A549 (cell line): Measurements from ENCODE around the gene SPATS2. TPM values are rescaled to one million over a fixed set of nuclear protein-coding genes. Genes with fewer than 3 reads are reported as not detected.
A peak's percentile ranks its signal among the peaks of the same experiment; 100 is the strongest.

ENCODE experiments used
- ATAC-seq, 2 experiments: fragments of 200-7000 bp in 1 of 2; fragments of >200 bp in 1 of 2; cut with Nextera tagmentation in 1 of 2; cut with Tn5 transposase in 1 of 2; 3 replicates each; pipeline versions ENCODE4 v1.8.0 to v1.9.1; 2018 to 2020; ENCODE audit warnings: mild to moderate bottlenecking in 1 of 2, moderate library complexity in 1 of 2
- CTCF ChIA-PET: fragments of 300-600 bp; sonication (Branson Sonifier 250); formaldehyde crosslinking; extraction: SDS; loops from one replicate; lab custom pipeline; 2021; ENCODE audit warnings: antibody characterized with exemption, inconsistent platforms; lab: Yijun Ruan, JAX
- POLR2A ChIA-PET: fragments of 350-600 bp; formaldehyde crosslinking; extraction: SDS; loops from one replicate; lab custom pipeline; 2021; ENCODE audit warnings: antibody characterized with exemption, inconsistent platforms; lab: Yijun Ruan, JAX
- DNase-seq, 2 experiments: peaks; one replicate each; pipeline versions ENCODE4 v3.0.0 to v3.0.0-alpha.2; 2011 to 2016; ENCODE audit warnings: low read depth in 1 of 2, low spot score in 1 of 2
- FAIRE-seq: peaks from 2 replicates; lab custom pipeline; 2011; peaks lifted over from hg19 to GRCh38; lab: Jason Lieb, UNC
- H3K27ac ChIP-seq, 2 experiments: fragments of >200 bp; sonication (Bioruptor Twin); formaldehyde crosslinking; 3 replicates each; pipeline ENCODE4 v1.5.1; 2016 to 2017
- H3K4me1 ChIP-seq: fragments of >200 bp; sonication (Bioruptor Twin); formaldehyde crosslinking; 3 replicates; pipeline ENCODE4 v1.6.1; 2016
- H3K4me2 ChIP-seq: fragments of >200 bp; sonication (Bioruptor Twin); formaldehyde crosslinking; 3 replicates; pipeline ENCODE4 v1.6.1; 2016
- H3K4me3 ChIP-seq: fragments of >200 bp; sonication (Bioruptor Twin); formaldehyde crosslinking; 3 replicates; pipeline ENCODE4 v1.5.1; 2016
- H3K9me3 ChIP-seq: fragments of >200 bp; sonication (Bioruptor Twin); formaldehyde crosslinking; 3 replicates; pipeline ENCODE4 v1.6.1; 2016
- EHF ChIP-seq: fragments of 250-450 bp; sonication (Bioruptor Pico); IDR thresholded peaks from 2 replicates; pipeline ENCODE4 v1.5.0; 2020; ENCODE audit warnings: mild to moderate bottlenecking
- EP300 ChIP-seq, 2 experiments: fragments of >200 bp; sonication (Bioruptor Twin); formaldehyde crosslinking; IDR thresholded peaks; 2 replicates in 1 of 2; 3 replicates in 1 of 2; pipeline ENCODE4 v1.6.1; 2016 to 2017
- GATA3 ChIP-seq: IDR thresholded peaks from 2 replicates; pipeline ENCODE4 v1.6.1; 2012; ENCODE audit warnings: borderline replicate concordance
- HDAC2 ChIP-seq: fragments of 200-600 bp; sonication (generic); IDR thresholded peaks from 2 replicates; pipeline ENCODE4 v1.6.1; 2016
- HOXB13 ChIP-seq: fragments of 250-450 bp; sonication (Bioruptor Pico); IDR thresholded peaks from 2 replicates; pipeline ENCODE4 v1.5.0; 2020; ENCODE audit warnings: low read depth, mild to moderate bottlenecking, moderate library complexity
- HOXB5 ChIP-seq: fragments of 250-450 bp; sonication (Bioruptor Pico); IDR thresholded peaks from 2 replicates; pipeline ENCODE4 v1.5.0; 2020; ENCODE audit warnings: mild to moderate bottlenecking, moderate library complexity
- JUN ChIP-seq, 2 experiments: fragments of >200 bp; sonication (Bioruptor Twin); formaldehyde crosslinking; IDR thresholded peaks; 2 replicates in 1 of 2; 3 replicates in 1 of 2; pipeline ENCODE4 v1.6.1; 2016 to 2017
- JUNB ChIP-seq: fragments of >200 bp; sonication (Bioruptor Twin); formaldehyde crosslinking; IDR thresholded peaks from 2 replicates; pipeline ENCODE4 v1.6.1; 2016
- KDM1A ChIP-seq: fragments of 200-600 bp; sonication (generic); IDR thresholded peaks from 2 replicates; pipeline ENCODE4 v1.6.1; 2016; ENCODE audit warnings: low read depth, mild to moderate bottlenecking
- MYC ChIP-seq: IDR thresholded peaks from 2 replicates; pipeline ENCODE4 v1.6.1; 2012; ENCODE audit warnings: mild to moderate bottlenecking, inconsistent platforms, low read length, improper control_type of control experiment, borderline replicate concordance
- NFE2L2 ChIP-seq: fragments of 150-350 bp; conservative IDR thresholded peaks from 2 replicates; pipeline ENCODE4 v1.6.1; 2014; ENCODE audit warnings: low read length
- NR3C1 ChIP-seq: fragments of >200 bp; sonication (Bioruptor Twin); formaldehyde crosslinking; IDR thresholded peaks from 3 replicates; pipeline ENCODE4 v1.6.1; 2017
- POLR2A ChIP-seq: IDR thresholded peaks from 2 replicates; pipeline ENCODE4 v1.6.1; 2012; ENCODE audit warnings: mild to moderate bottlenecking, low read length
- SMC3 ChIP-seq: fragments of >200 bp; sonication (Bioruptor Twin); formaldehyde crosslinking; IDR thresholded peaks from 3 replicates; pipeline ENCODE4 v1.6.1; 2018; ENCODE audit warnings: inconsistent platforms
- ZFP36 ChIP-seq: fragments of 450-650 bp; IDR thresholded peaks from 2 replicates; pipeline ENCODE4 v1.6.1; 2014; ENCODE audit warnings: borderline replicate concordance; ENCODE audit not compliant: partially characterized antibody
- ZNF302 ChIP-seq: fragments of 250-450 bp; sonication (Bioruptor Pico); IDR thresholded peaks from 2 replicates; pipeline ENCODE4 v1.9.0; 2021; ENCODE audit warnings: inconsistent platforms, mild to moderate bottlenecking, moderate library complexity
- ZSCAN20 ChIP-seq: fragments of 250-450 bp; sonication (Bioruptor Pico); IDR thresholded peaks from 2 replicates; pipeline ENCODE4 v1.8.0; 2022; ENCODE audit warnings: mild to moderate bottlenecking, moderate library complexity
- WGBS: methylation state at CpG from one replicate; pipeline ENCODE4 v1.1.6; 2017; ENCODE audit errors: missing lambda C conversion rate; 5-methylcytosine and 5-hydroxymethylcytosine counted together
- polyA plus RNA-seq, 4 experiments: library from polyadenylated mRNA; depleted of rRNA in 3 of 4; stranded (reverse); fragments of >200 nt; fragmentation: RNase III in 1 of 4; extraction: RNeasy Plus Mini Kit Qiagen cat#74134 plus additional on column Dnase treatment in 1 of 4; gene quantifications; 2 replicates in 3 of 4; 3 replicates in 1 of 4; pipeline ENCODE4 v1.2.3, GENCODE V29; 2011 to 2017
- TF ChIP-seq, protein P1 (sequence below): fragments of >200 bp; sonication (Bioruptor Twin); formaldehyde crosslinking; IDR thresholded peaks from 3 replicates; pipeline ENCODE4 v1.6.1; 2016

The SPATS2 gene
- polyA plus RNA-seq, 2 of the 4 experiments (the other 2 are of a cell fraction): 37.7 to 154 TPM

DNA sequence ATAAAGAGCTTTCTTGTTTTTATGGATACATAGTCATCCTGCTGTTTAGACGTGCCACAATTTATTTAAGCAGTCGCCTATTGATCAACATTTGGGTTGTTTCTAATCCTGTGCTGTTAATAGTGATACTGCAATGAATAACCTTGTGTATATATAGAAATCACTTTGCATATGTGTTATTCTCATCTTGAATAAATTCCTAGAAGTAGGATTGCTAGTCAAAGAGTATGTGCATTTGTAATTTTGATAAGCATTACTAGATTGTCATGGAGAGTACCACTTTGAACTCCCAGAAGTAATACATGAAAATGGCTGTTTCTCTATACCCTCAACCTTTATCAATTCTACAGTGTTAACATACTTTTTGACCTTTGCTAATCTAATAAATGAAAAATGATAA, 126.6 kb downstream of the SPATS2 start:
- H3K4me2 ChIP-seq: no peak overlapping the region
- peaks cover 60% of the 10 kb centered on the region for H3K4me1 ChIP-seq
- CTCF ChIA-PET: interaction anchor here (0.7 to 1.7 kb wide), 3 partner anchors 10 to 21 kb away, joined by 3 to 5 read pairs (median 5); no protein-coding TSS in a partner anchor
- no peak overlapping the region for H3K27ac ChIP-seq
- 88% methylated on average over 2 of the region's 2 CpGs for WGBS
- POLR2A ChIA-PET: interaction anchor here (1.6 kb wide), 1 partner anchor 127 kb away, joined by 3 read pairs; the partner anchor contains the start of gene SPATS2
- TF ChIP-seq HDAC2 (no peak), ZNF302 (CRISPR knock-in tag) (no peak), ZSCAN20 (CRISPR knock-in tag) (no peak), MYC (no peak), GATA3 (no peak), HOXB5 (no peak), SMC3 (no peak), JUN (IDR thresholded peaks at IDR 0.05) (no peak), ZFP36 (no peak), NFE2L2 (no peak), KDM1A (no peak), HOXB13 (CRISPR knock-in tag) (no peak), POLR2A (no peak)
- FAIRE-seq (no peak), ATAC-seq (no peak), DNase-seq (no peak)
- no peak overlapping the region for H3K4me3 ChIP-seq
- no peaks in the 10 kb centered on the region for H3K9me3 ChIP-seq

DNA sequence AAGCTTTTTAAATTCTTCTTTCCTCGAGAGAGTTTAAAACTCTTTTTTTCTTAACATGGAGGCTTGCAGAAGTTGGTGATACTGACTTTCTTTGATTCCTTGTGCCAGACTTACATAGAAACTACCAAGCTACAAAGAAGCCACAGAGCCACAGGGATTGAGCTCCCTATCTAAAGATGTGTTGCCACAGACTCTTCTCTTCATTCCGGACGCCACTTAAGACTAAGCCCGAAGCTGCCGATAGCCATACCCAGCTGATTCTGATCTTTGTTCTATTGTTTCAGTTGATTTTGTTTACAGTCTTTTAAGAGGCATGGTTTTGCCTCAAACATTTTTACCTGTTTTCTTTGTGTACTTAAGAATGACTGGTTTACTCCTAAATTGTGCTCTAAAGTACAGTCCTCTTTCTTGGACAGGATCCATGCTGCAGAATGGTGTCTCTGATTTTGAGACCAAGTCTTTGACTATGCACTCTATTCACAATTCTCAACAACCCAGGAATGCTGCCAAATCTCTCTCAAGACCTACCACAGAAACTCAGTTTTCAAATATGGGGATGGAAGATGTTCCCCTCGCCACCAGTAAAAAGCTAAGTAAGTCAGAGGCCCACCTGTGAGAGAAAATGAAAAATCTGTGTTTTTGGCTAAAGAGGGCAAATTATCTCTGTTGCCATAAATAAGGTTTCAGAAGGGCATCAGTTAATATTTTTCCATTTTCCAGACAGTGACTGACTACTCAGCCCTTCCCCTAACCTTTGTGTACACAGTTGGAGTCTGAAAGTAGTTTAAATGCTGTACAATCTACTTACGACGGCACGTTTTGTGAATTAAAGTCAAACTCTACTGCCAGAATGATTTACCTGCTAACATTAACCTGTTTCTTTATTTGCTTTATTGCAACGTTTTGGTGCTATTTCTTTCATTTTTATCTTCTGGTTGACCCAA, 129.4 kb downstream of the SPATS2 start:
- ChIA-PET POLR2A (interaction anchor here (2.5 kb wide), 1 partner anchor 130 kb away, joined by 16 read pairs; the partner anchor contains the start of gene SPATS2), CTCF (interaction anchor here (0.6 to 4.2 kb wide), 13 partner anchors 9 to 271 kb away, joined by 3 to 19 read pairs (median 6); partner anchors contain the start of gene DNAJC22)

DNA sequence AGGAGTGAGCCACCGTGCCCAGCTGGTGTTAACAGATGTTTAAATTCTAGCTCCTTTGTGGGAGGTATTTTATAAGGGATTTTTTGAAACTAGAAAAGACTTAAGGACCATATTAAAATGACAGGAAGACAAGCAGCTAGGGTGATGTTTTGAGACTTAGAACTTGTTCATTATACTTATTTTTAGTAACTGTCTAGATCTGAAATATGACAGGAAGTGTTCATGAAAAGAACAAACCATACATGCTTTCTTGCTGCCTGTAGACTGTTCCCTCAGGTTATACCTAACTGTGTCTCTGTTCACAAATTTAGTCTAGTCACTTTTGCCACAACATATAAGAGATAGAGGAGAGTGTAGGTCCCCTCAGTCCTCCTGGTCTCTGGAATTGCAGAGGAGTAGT, 134.6 kb downstream of the SPATS2 start:
- no peak for FAIRE-seq
- Histone ChIP-seq H3K4me2 (no peak overlapping the region), H3K4me3 (no peak overlapping the region), H3K9me3 (no peaks in the 10 kb centered on the region), H3K4me1 (peaks cover 61% of the 10 kb centered on the region), H3K27ac (peak overlapping the region; percentile 78 to 84; a peak in 5 of 6 replicates)
- 71% methylated on average over 1 of the region's 1 CpG for WGBS
- no peak for DNase-seq
- CTCF ChIA-PET: interaction anchor here (0.6 to 2.3 kb wide), 4 partner anchors 9 to 164 kb away, joined by 3 to 11 read pairs (median 4); no protein-coding TSS in a partner anchor
- POLR2A ChIA-PET: no interaction called here
- no peak for ATAC-seq
- TF ChIP-seq EHF (CRISPR knock-in tag): no peak
- TF ChIP-seq, protein P1, sequence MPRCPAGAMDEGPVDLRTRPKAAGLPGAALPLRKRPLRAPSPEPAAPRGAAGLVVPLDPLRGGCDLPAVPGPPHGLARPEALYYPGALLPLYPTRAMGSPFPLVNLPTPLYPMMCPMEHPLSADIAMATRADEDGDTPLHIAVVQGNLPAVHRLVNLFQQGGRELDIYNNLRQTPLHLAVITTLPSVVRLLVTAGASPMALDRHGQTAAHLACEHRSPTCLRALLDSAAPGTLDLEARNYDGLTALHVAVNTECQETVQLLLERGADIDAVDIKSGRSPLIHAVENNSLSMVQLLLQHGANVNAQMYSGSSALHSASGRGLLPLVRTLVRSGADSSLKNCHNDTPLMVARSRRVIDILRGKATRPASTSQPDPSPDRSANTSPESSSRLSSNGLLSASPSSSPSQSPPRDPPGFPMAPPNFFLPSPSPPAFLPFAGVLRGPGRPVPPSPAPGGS: no peak

More for the DNA sequence above, 129.4 kb downstream of the SPATS2 start:
- Histone ChIP-seq H3K4me1 (peaks cover 39% of the 10 kb centered on the region), H3K4me2 (peak overlapping the region; percentile 85), H3K4me3 (peak overlapping the region; percentile 17; the same call in 2 of the 3 replicates), H3K27ac (peak overlapping the region; percentile 74 to 81), H3K9me3 (no peaks in the 10 kb centered on the region)
- FAIRE-seq (no peak), ATAC-seq (peak; percentile 78 to 82; a peak in 5 of 6 replicates), DNase-seq (peak in 1 of 2 experiments; percentile 57)
- WGBS: 19% methylated on average over 10 of the region's 10 CpGs
- no peak for TF ChIP-seq NR3C1
- TF ChIP-seq, protein P1: 0 out of 3 replicates have a peak, but pooled peaks have one; percentile 25
- TF ChIP-seq JUN (IDR thresholded peaks at IDR 0.05): 0 out of 5 replicates have a peak, but pooled peaks of 1 of the 2 experiments have one; percentile 29
- peak; percentile 38; the same call in 1 of the 2 replicates for TF ChIP-seq JUNB
- 0 out of 5 replicates have a peak, but pooled peaks have one; percentile 0 to 30 for TF ChIP-seq EP300 (IDR thresholded peaks at IDR 0.05)
